Activated effector memory CD4-positive, alpha-beta T cell treated with anti-CD3 and anti-CD28 coated beads, Interleukin-2, amount 50 U/mL, for 16 hours (primary cell): ENCODE results near the gene WDR43.

Source experiments
- DNase-seq: peaks from one replicate; pipeline ENCODE4 v3.0.0-alpha.2; 2020

The WDR43 gene

GRCh38 chr2:28909655-28910353 is 15.3 kb downstream of the WDR43 start:
- DNase-seq = no peak

- DNase-seq = no peak
These were observed 21.5 kb downstream of the WDR43 start for GRCh38 chr2:28915939-28916338.

GRCh38 chr2:28926847-28927246 is 32.4 kb downstream of the WDR43 start:
- no peak for DNase-seq

- DNase-seq = no peak
These were observed 33.0 kb downstream of the WDR43 start for GRCh38 chr2:28927469-28927868.

GRCh38 chr2:28927878-28928277 is 33.4 kb downstream of the WDR43 start:
- DNase-seq = no peak

GRCh38 chr2:28929581-28929980 is 35.1 kb downstream of the WDR43 start:
- no peak for DNase-seq

GRCh38 chr2:28930205-28930604 is 35.7 kb downstream of the WDR43 start:
- DNase-seq = no peak

GRCh38 chr2:28934769-28935168 is 40.3 kb downstream of the WDR43 start:
- no peak for DNase-seq

GRCh38 chr2:28941008-28941407 is 46.5 kb downstream of the WDR43 start:
- no peak for DNase-seq

- no peak for DNase-seq
These were observed 50.2 kb downstream of the WDR43 start for GRCh38 chr2:28944535-28945248.

GRCh38 chr2:28948160-28948559 is 53.7 kb downstream of the WDR43 start:
- DNase-seq = no peak

- no peak for DNase-seq
These were observed 54.7 kb downstream of the WDR43 start for GRCh38 chr2:28949190-28949589.

- DNase-seq = no peak
These were observed 55.3 kb downstream of the WDR43 start for GRCh38 chr2:28949617-28950305.

GRCh38 chr2:28950941-28951630 is 56.6 kb downstream of the WDR43 start:
- DNase-seq = no peak

- DNase-seq = no peak
These were observed 57.7 kb downstream of the WDR43 start for GRCh38 chr2:28951910-28952835.

- DNase-seq = no peak
These were observed 58.4 kb downstream of the WDR43 start for GRCh38 chr2:28952836-28953211.

GRCh38 chr2:28955467-28955866 is 61.0 kb downstream of the WDR43 start:
- no peak for DNase-seq

- DNase-seq = no peak
These were observed 62.0 kb downstream of the WDR43 start for GRCh38 chr2:28956415-28956826.

GRCh38 chr2:28956890-28957289 is 62.4 kb downstream of the WDR43 start:
- DNase-seq = no peak

GRCh38 chr2:28958689-28959088 is 64.2 kb downstream of the WDR43 start:
- no peak for DNase-seq

GRCh38 chr2:28960401-28960800 is 65.9 kb downstream of the WDR43 start:
- no peak for DNase-seq

GRCh38 chr2:28962505-28962904 is 68.0 kb downstream of the WDR43 start:
- no peak for DNase-seq
